ENCODE measurements around the gene NHLH1.

Gene NHLH1

GRCh38 chr1:160411271-160412027 is 44.6 kb downstream of the NHLH1 start:
- no peak overlapping the region for H3K27ac ChIP-seq (ENCODE audit: low read length)
- no peaks in the 10 kb centered on the region for H3K27me3 ChIP-seq (ENCODE audit: control insufficient read depth, insufficient read depth, low read length)
- peaks cover 16% of the 10 kb centered on the region for H3K4me1 ChIP-seq (ENCODE audit: control insufficient read depth, insufficient read depth, low read length)
- no peaks in the 10 kb centered on the region for H3K9me3 ChIP-seq (ENCODE audit: control insufficient read depth, insufficient read depth, low read length)
- no peak overlapping the region for H3K4me3 ChIP-seq (ENCODE audit: low read length)
- DNase-seq (ENCODE audit: low read depth, low spot score): no peak
- peaks cover 6% of the 10 kb centered on the region for H3K36me3 ChIP-seq (ENCODE audit: control insufficient read depth, insufficient read depth, low read length)
- no CpG with 5 or more reads among the region's 6 CpGs for WGBS (ENCODE audit: insufficient coverage, insufficient read length)

- Histone ChIP-seq H3K4me3 (ENCODE audit: low read length) (no peak overlapping the region), H3K4me1 (ENCODE audit: control insufficient read depth, insufficient read depth, low read length) (peaks cover 16% of the 10 kb centered on the region), H3K9me3 (ENCODE audit: control insufficient read depth, insufficient read depth, low read length) (no peaks in the 10 kb centered on the region), H3K27ac (ENCODE audit: low read length) (no peak overlapping the region), H3K27me3 (ENCODE audit: control insufficient read depth, insufficient read depth, low read length) (no peaks in the 10 kb centered on the region), H3K36me3 (ENCODE audit: control insufficient read depth, insufficient read depth, low read length) (peaks cover 8% of the 10 kb centered on the region)
- no CpG with 5 or more reads among the region's 3 CpGs for WGBS (ENCODE audit: insufficient coverage, insufficient read length)
- no peak for DNase-seq (ENCODE audit: low read depth, low spot score)
Observed at GRCh38 chr1:160412028-160412362, 45.1 kb downstream of the NHLH1 start.

GRCh38 chr1:160413716-160414115 is 46.8 kb downstream of the NHLH1 start:
- Histone ChIP-seq H3K9me3 (ENCODE audit: control insufficient read depth, insufficient read depth, low read length) (no peaks in the 10 kb centered on the region), H3K4me1 (ENCODE audit: control insufficient read depth, insufficient read depth, low read length) (peaks cover 8% of the 10 kb centered on the region), H3K36me3 (ENCODE audit: control insufficient read depth, insufficient read depth, low read length) (peaks cover 17% of the 10 kb centered on the region), H3K27me3 (ENCODE audit: control insufficient read depth, insufficient read depth, low read length) (no peaks in the 10 kb centered on the region), H3K4me3 (ENCODE audit: low read length) (no peak overlapping the region), H3K27ac (ENCODE audit: low read length) (no peak overlapping the region)
- WGBS (ENCODE audit: insufficient coverage, insufficient read length): no CpG with 5 or more reads among the region's 3 CpGs
- DNase-seq (ENCODE audit: low read depth, low spot score): no peak

- H3K36me3 ChIP-seq (ENCODE audit: control insufficient read depth, insufficient read depth, low read length): peaks cover 25% of the 10 kb centered on the region
- no peak overlapping the region for H3K27ac ChIP-seq (ENCODE audit: low read length)
- WGBS (ENCODE audit: insufficient coverage, insufficient read length): no CpG with 5 or more reads among the region's 2 CpGs
- H3K4me1 ChIP-seq (ENCODE audit: control insufficient read depth, insufficient read depth, low read length): peaks cover 8% of the 10 kb centered on the region
- no peak for DNase-seq (ENCODE audit: low read depth, low spot score)
- H3K4me3 ChIP-seq (ENCODE audit: low read length): no peak overlapping the region
- no peaks in the 10 kb centered on the region for H3K9me3 ChIP-seq (ENCODE audit: control insufficient read depth, insufficient read depth, low read length)
- no peaks in the 10 kb centered on the region for H3K27me3 ChIP-seq (ENCODE audit: control insufficient read depth, insufficient read depth, low read length)
Observed at GRCh38 chr1:160414881-160415280, 48.0 kb downstream of the NHLH1 start.

- Histone ChIP-seq H3K27ac (ENCODE audit: low read length) (no peak overlapping the region), H3K36me3 (ENCODE audit: control insufficient read depth, insufficient read depth, low read length) (peaks cover 29% of the 10 kb centered on the region), H3K9me3 (ENCODE audit: control insufficient read depth, insufficient read depth, low read length) (no peaks in the 10 kb centered on the region), H3K27me3 (ENCODE audit: control insufficient read depth, insufficient read depth, low read length) (no peaks in the 10 kb centered on the region), H3K4me1 (ENCODE audit: control insufficient read depth, insufficient read depth, low read length) (peaks cover 5% of the 10 kb centered on the region), H3K4me3 (ENCODE audit: low read length) (no peak overlapping the region)
- DNase-seq (ENCODE audit: low read depth, low spot score): no peak
- no CpG with 5 or more reads among the region's 29 CpGs for WGBS (ENCODE audit: insufficient coverage, insufficient read length)
Observed at GRCh38 chr1:160415696-160416290, 48.9 kb downstream of the NHLH1 start.

GRCh38 chr1:160416369-160416768 is 49.5 kb downstream of the NHLH1 start:
- Histone ChIP-seq H3K4me3 (ENCODE audit: low read length) (no peak overlapping the region), H3K9me3 (ENCODE audit: control insufficient read depth, insufficient read depth, low read length) (no peaks in the 10 kb centered on the region), H3K27me3 (ENCODE audit: control insufficient read depth, insufficient read depth, low read length) (no peaks in the 10 kb centered on the region), H3K27ac (ENCODE audit: low read length) (no peak overlapping the region), H3K4me1 (ENCODE audit: control insufficient read depth, insufficient read depth, low read length) (peaks cover 1% of the 10 kb centered on the region; the same call in 1 of the 2 replicates), H3K36me3 (ENCODE audit: control insufficient read depth, insufficient read depth, low read length) (peaks cover 31% of the 10 kb centered on the region)
- DNase-seq (ENCODE audit: low read depth, low spot score): no peak
- WGBS (ENCODE audit: insufficient coverage, insufficient read length): no CpG with 5 or more reads among the region's 4 CpGs

- WGBS (ENCODE audit: insufficient coverage, insufficient read length): no CpG with 5 or more reads among the region's 6 CpGs
- H3K27me3 ChIP-seq (ENCODE audit: control insufficient read depth, insufficient read depth, low read length): no peaks in the 10 kb centered on the region; the same call in 1 of the 2 replicates
- no peak for DNase-seq (ENCODE audit: low read depth, low spot score)
- no peaks in the 10 kb centered on the region for H3K4me1 ChIP-seq (ENCODE audit: control insufficient read depth, insufficient read depth, low read length)
- H3K4me3 ChIP-seq (ENCODE audit: low read length): no peak overlapping the region
- no peak overlapping the region for H3K27ac ChIP-seq (ENCODE audit: low read length)
- H3K36me3 ChIP-seq (ENCODE audit: control insufficient read depth, insufficient read depth, low read length): peaks cover 31% of the 10 kb centered on the region
- no peaks in the 10 kb centered on the region for H3K9me3 ChIP-seq (ENCODE audit: control insufficient read depth, insufficient read depth, low read length)
Observed at GRCh38 chr1:160418483-160418882, 51.6 kb downstream of the NHLH1 start.

GRCh38 chr1:160419150-160419837 is 52.4 kb downstream of the NHLH1 start:
- H3K27ac ChIP-seq (ENCODE audit: low read length): no peak overlapping the region
- H3K36me3 ChIP-seq (ENCODE audit: control insufficient read depth, insufficient read depth, low read length): peaks cover 32% of the 10 kb centered on the region
- DNase-seq (ENCODE audit: low read depth, low spot score): no peak
- H3K4me3 ChIP-seq (ENCODE audit: low read length): no peak overlapping the region
- WGBS (ENCODE audit: insufficient coverage, insufficient read length): no CpG with 5 or more reads among the region's 34 CpGs
- H3K4me1 ChIP-seq (ENCODE audit: control insufficient read depth, insufficient read depth, low read length): no peaks in the 10 kb centered on the region
- H3K27me3 ChIP-seq (ENCODE audit: control insufficient read depth, insufficient read depth, low read length): no peaks in the 10 kb centered on the region; the same call in 1 of the 2 replicates
- no peaks in the 10 kb centered on the region for H3K9me3 ChIP-seq (ENCODE audit: control insufficient read depth, insufficient read depth, low read length)

- Histone ChIP-seq H3K27me3 (ENCODE audit: control insufficient read depth, insufficient read depth, low read length) (no peaks in the 10 kb centered on the region; the same call in 1 of the 2 replicates), H3K9me3 (ENCODE audit: control insufficient read depth, insufficient read depth, low read length) (no peaks in the 10 kb centered on the region), H3K27ac (ENCODE audit: low read length) (no peak overlapping the region), H3K4me3 (ENCODE audit: low read length) (no peak overlapping the region), H3K4me1 (ENCODE audit: control insufficient read depth, insufficient read depth, low read length) (no peaks in the 10 kb centered on the region), H3K36me3 (ENCODE audit: control insufficient read depth, insufficient read depth, low read length) (peaks cover 37% of the 10 kb centered on the region)
- no peak for DNase-seq (ENCODE audit: low read depth, low spot score)
- WGBS (ENCODE audit: insufficient coverage, insufficient read length): no CpG with 5 or more reads among the region's 4 CpGs
Observed at GRCh38 chr1:160419838-160420169, 52.9 kb downstream of the NHLH1 start.

GRCh38 chr1:160420881-160421842 is 54.3 kb downstream of the NHLH1 start:
- no peaks in the 10 kb centered on the region for H3K9me3 ChIP-seq (ENCODE audit: control insufficient read depth, insufficient read depth, low read length)
- H3K27me3 ChIP-seq (ENCODE audit: control insufficient read depth, insufficient read depth, low read length): no peaks in the 10 kb centered on the region; the same call in 1 of the 2 replicates
- no peak overlapping the region for H3K27ac ChIP-seq (ENCODE audit: low read length)
- H3K36me3 ChIP-seq (ENCODE audit: control insufficient read depth, insufficient read depth, low read length): peaks cover 41% of the 10 kb centered on the region
- WGBS (ENCODE audit: insufficient coverage, insufficient read length): no CpG with 5 or more reads among the region's 7 CpGs
- H3K4me3 ChIP-seq (ENCODE audit: low read length): no peak overlapping the region
- no peaks in the 10 kb centered on the region for H3K4me1 ChIP-seq (ENCODE audit: control insufficient read depth, insufficient read depth, low read length)
- DNase-seq (ENCODE audit: low read depth, low spot score): no peak

Measured in iPS DF 6.9 (cell line).